ENCODE data around the gene UXS1.

- TF ChIP-seq POLR2A (IDR thresholded peaks at IDR 0.05) (no peak), CTCF (IDR thresholded peaks at IDR 0.05 in 4 of 5, conservative IDR thresholded peaks at IDR 0.05 in 1 of 5) (no peak)
Observed at GRCh38 chr2:106167067-106167466, 27.0 kb downstream of the UXS1 start.

All from gastrocnemius medialis (tissue), 4 donors.